ENCODE measurements around the gene SOX18. TPM values are rescaled to one million over a fixed set of nuclear protein-coding genes. Genes with fewer than 3 reads are reported as not detected.

SOX18 gene
- polyA plus RNA-seq, 3 donors: not detected

GRCh38 chr20:64080813-64081623 lies 31.6 kb upstream of the SOX18 start:
- peak overlapping the region; percentile 77 to 95 (median 87) for H3K27ac Mint-ChIP-seq
- H3K4me3 Mint-ChIP-seq: peak overlapping the region; percentile 94 to 95
- H3K27me3 Mint-ChIP-seq (ENCODE audit: low read depth in 3 of 3): peaks cover 22 to 25% (median 23%) of the 10 kb centered on the region in 3 donors
- peaks cover 61% of the 10 kb centered on the region for H3K79me2 ChIP-seq (ENCODE audit: insufficient read depth, low read length)
- peaks cover 47 to 67% of the 10 kb centered on the region in 2 donors for H3K4me1 ChIP-seq (ENCODE audit: control insufficient read depth in 1 of 2, insufficient read depth in 2 of 2, low read length in 2 of 2)
- peak overlapping the region; percentile 97 for H3K4me2 ChIP-seq (replicated peaks; ENCODE audit: extremely low read depth, low read length, poor library complexity, severe bottlenecking)
- H3K9ac ChIP-seq (ENCODE audit: insufficient read depth, low read length, poor library complexity, severe bottlenecking): peak overlapping the region; percentile 77
- intact Hi-C loops (cut with micrococcal nuclease): loop anchor here (5.0 kb wide), 2 partner anchors 41 to 171 kb away; no protein-coding TSS in a partner anchor
- peaks cover 0 to 8% of the 10 kb centered on the region in 2 donors for H3K9me3 ChIP-seq (replicated peaks in 1 of 2; ENCODE audit: control insufficient read depth in 1 of 2, insufficient read depth in 1 of 2, low read length in 2 of 2)
- peaks cover 4 to 11% of the 10 kb centered on the region in 2 donors for H3K36me3 Mint-ChIP-seq
- no peak overlapping the region for H2AFZ ChIP-seq (ENCODE audit: insufficient read depth, low read depth, low read length, poor library complexity, severe bottlenecking)
- peak overlapping the region; percentile 78 to 94 (median 88) for H3K4me3 ChIP-seq (replicated peaks in 1 of 3; ENCODE audit: low read depth in 2 of 3, low read length in 3 of 3)
- peaks cover 9 to 19% of the 10 kb centered on the region in 2 donors for H3K27me3 ChIP-seq (ENCODE audit: control insufficient read depth in 2 of 2, insufficient read depth in 2 of 2, low read length in 2 of 2)
- TF ChIP-seq CTCF (IDR thresholded peaks at IDR 0.05): no peak
- peaks cover 88% of the 10 kb centered on the region for H4K20me1 ChIP-seq (ENCODE audit: insufficient read depth, low read length)
- DNase-seq: no peak
- peaks cover 47% of the 10 kb centered on the region for H3K4me1 Mint-ChIP-seq
- H3K27ac ChIP-seq (ENCODE audit: low read depth in 1 of 2, low read length in 2 of 2): peak overlapping the region; percentile 59 to 87
- peaks cover 3 to 4% of the 10 kb centered on the region in 2 donors for H3K36me3 ChIP-seq (replicated peaks in 1 of 2; ENCODE audit: control insufficient read depth in 1 of 2, insufficient read depth in 2 of 2, low read length in 2 of 2)
- H3K9me3 Mint-ChIP-seq: peaks cover 0 to 4% (median 1%) of the 10 kb centered on the region in 7 donors
- 58% methylated on average over 12 of the region's 17 CpGs for WGBS (ENCODE audit: insufficient coverage)

GRCh38 chr20:64080013-64080812 lies 30.8 kb upstream of the SOX18 start, which contains the start of gene OPRL1:
Gene OPRL1, plus strand, starts transcription at chr20:64080082. Its CDS starts 12,639 bp downstream, at chr20:64092721.
- peaks cover 88% of the 10 kb centered on the region for H4K20me1 ChIP-seq (ENCODE audit: insufficient read depth, low read length)
- peak within 1 kb of the TSS; percentile 81 to 87 for H3K27ac ChIP-seq (ENCODE audit: low read depth in 1 of 2, low read length in 2 of 2)
- peaks cover 0 to 2% of the 10 kb centered on the region in 2 donors for H3K9me3 ChIP-seq (replicated peaks in 1 of 2; ENCODE audit: control insufficient read depth in 1 of 2, insufficient read depth in 1 of 2, low read length in 2 of 2)
- intact Hi-C loops (cut with micrococcal nuclease): loop anchor here (5.0 kb wide), 2 partner anchors 42 to 172 kb away; no protein-coding TSS in a partner anchor
- H3K9ac ChIP-seq (ENCODE audit: insufficient read depth, low read length, poor library complexity, severe bottlenecking): peak within 1 kb of the TSS; percentile 88
- peaks cover 15 to 17% (median 15%) of the 10 kb centered on the region in 3 donors for H3K27me3 Mint-ChIP-seq (ENCODE audit: low read depth in 3 of 3)
- no peak for TF ChIP-seq CTCF (IDR thresholded peaks at IDR 0.05)
- H3K36me3 Mint-ChIP-seq: peaks cover 12 to 19% of the 10 kb centered on the region in 2 donors
- WGBS (ENCODE audit: insufficient coverage): 2% methylated on average over 51 of the region's 62 CpGs
- H3K4me1 ChIP-seq (ENCODE audit: control insufficient read depth in 1 of 2, insufficient read depth in 2 of 2, low read length in 2 of 2): peaks cover 55 to 75% of the 10 kb centered on the region in 2 donors
- peaks cover 0 to 4% (median 0%) of the 10 kb centered on the region in 7 donors for H3K9me3 Mint-ChIP-seq
- H3K36me3 ChIP-seq (replicated peaks in 1 of 2; ENCODE audit: control insufficient read depth in 1 of 2, insufficient read depth in 2 of 2, low read length in 2 of 2): peaks cover 11% of the 10 kb centered on the region in 2 donors
- peak within 1 kb of the TSS; percentile 95 to 97 for H3K4me3 Mint-ChIP-seq
- peaks cover 55% of the 10 kb centered on the region for H3K4me1 Mint-ChIP-seq
- H2AFZ ChIP-seq (ENCODE audit: insufficient read depth, low read depth, low read length, poor library complexity, severe bottlenecking): peak within 1 kb of the TSS; percentile 69
- H3K79me2 ChIP-seq (ENCODE audit: insufficient read depth, low read length): peaks cover 69% of the 10 kb centered on the region
- peak within 1 kb of the TSS; percentile 97 for H3K4me2 ChIP-seq (replicated peaks; ENCODE audit: extremely low read depth, low read length, poor library complexity, severe bottlenecking)
- H3K27me3 ChIP-seq (ENCODE audit: control insufficient read depth in 2 of 2, insufficient read depth in 2 of 2, low read length in 2 of 2): peaks cover 8 to 11% of the 10 kb centered on the region in 2 donors
- peak within 1 kb of the TSS; percentile 89 to 95 (median 93) for H3K27ac Mint-ChIP-seq
- DNase-seq: peak in 2 of 3 donors; percentile 22 to 57
- peak within 1 kb of the TSS; percentile 84 to 100 (median 88) for H3K4me3 ChIP-seq (replicated peaks in 1 of 3; ENCODE audit: low read depth in 2 of 3, low read length in 3 of 3)

All from CD14-positive monocyte (primary cell).